ENCODE data around the gene COPG1.

DNA sequence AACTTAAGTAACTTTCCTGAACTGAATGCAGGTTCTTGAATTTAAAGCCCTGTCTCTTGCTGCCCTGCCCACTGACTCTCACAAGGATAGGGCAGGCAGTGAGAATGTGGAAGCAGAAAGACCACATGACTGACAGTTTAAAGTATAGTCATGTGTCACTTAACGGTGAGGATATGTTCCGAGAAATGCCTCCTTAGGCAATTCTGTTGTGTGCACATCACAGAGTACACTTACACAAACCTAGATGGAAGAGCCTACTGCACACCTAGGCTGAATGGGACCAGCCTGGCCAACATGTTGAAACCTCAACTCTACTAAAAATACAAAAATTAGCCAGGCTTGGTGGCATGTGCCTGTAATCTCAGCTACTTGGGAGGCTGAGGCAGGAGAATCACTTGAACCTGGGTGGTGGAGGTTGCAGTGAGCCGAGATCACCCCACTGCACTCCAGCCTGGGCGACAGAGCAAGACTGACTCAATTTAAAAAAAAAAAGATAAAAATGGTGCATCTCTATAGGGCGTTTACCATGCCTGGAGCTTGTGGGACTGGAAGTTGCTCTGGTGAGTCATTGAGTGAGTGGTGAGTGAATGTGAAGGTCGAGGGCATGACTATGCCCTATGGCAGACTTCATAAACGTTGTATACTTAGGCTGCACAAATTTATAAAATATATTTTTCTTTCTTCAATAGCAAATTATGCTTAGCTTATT is 18.9 kb upstream of the COPG1 start:
- TF ChIP-seq ARNTL (CRISPR knock-in tag; IDR thresholded peaks at IDR 0.05; ENCODE audit: borderline replicate concordance, low read depth): no peak
- no peak for TF ChIP-seq PATZ1 (CRISPR knock-in tag; IDR thresholded peaks at IDR 0.05; ENCODE audit: borderline replicate concordance)
- no peak for TF ChIP-seq TSHZ2 (CRISPR knock-in tag; IDR thresholded peaks at IDR 0.05)
- TF ChIP-seq GLIS3 (CRISPR knock-in tag; IDR thresholded peaks at IDR 0.05): no peak

Measured in SK-N-SH treated with all-trans-retinoic acid at 6 μM for 48 hours (cell line).